Esophagus squamous epithelium (tissue), 5 donors: Measurements from ENCODE around the gene MRPS34. TPM values are rescaled to one million over a fixed set of nuclear protein-coding genes. Genes with fewer than 3 reads are reported as not detected.

Experiments
- DNase-seq: peaks from one replicate; lab custom pipeline; 2025; lab: John Stamatoyannopoulos, UW
- H3K27ac ChIP-seq, 4 donors: fragments of 200-600 bp; sonication (generic); one replicate each; pipeline ENCODE4 v1.5.1; 2016 to 2019; ENCODE audit warnings: mild to moderate bottlenecking in 1 of 4
- H3K27me3 ChIP-seq, 4 donors: fragments of 200-600 bp; sonication (generic); 1 replicate in 3 of 4; 2 replicates in 1 of 4; pipeline versions ENCODE4 v1.5.1 to v1.6.0; 2017 to 2021; ENCODE audit warnings: antibody characterized with exemption in 1 of 4
- H3K36me3 ChIP-seq, 3 donors: fragments of 200-600 bp; sonication (generic); one replicate each; pipeline ENCODE4 v1.5.1; 2016 to 2019
- H3K4me1 ChIP-seq, 3 donors: fragments of 200-600 bp; sonication (generic); one replicate each; pipeline ENCODE4 v1.5.1; 2017 to 2019
- H3K4me3 ChIP-seq, 4 donors: fragments of 200-600 bp; sonication (generic); 1 replicate in 3 of 4; 2 replicates in 1 of 4; pipeline ENCODE4 v1.5.1; 2016 to 2019; ENCODE audit warnings: mild to moderate bottlenecking in 2 of 4, moderate library complexity in 1 of 4
- H3K9me3 ChIP-seq, 3 donors: fragments of 200-600 bp; sonication (generic); one replicate each; pipeline ENCODE4 v1.5.1; 2016 to 2019
- CTCF ChIP-seq, 6 experiments: fragments of 450-650 bp in 4 of 6; fragments of 200-600 bp in 2 of 6; sonication (generic) in 2 of 6; IDR thresholded peaks; one replicate each; pipeline ENCODE4 v1.5.1; 2016 to 2019; ENCODE audit warnings: antibody characterized with exemption in 6 of 6, mild to moderate bottlenecking in 4 of 6, moderate library complexity in 4 of 6
- POLR2A ChIP-seq, 4 donors: fragments of 450-650 bp; IDR thresholded peaks; one replicate each; pipeline ENCODE4 v1.6.1; 2017; ENCODE audit warnings: antibody characterized with exemption in 4 of 4, mild to moderate bottlenecking in 4 of 4, moderate library complexity in 3 of 4
- WGBS, 2 donors: methylation state at CpG; one replicate each; pipeline ENCODE4 v1.1.5; 2018; 5-methylcytosine and 5-hydroxymethylcytosine counted together
- intact Hi-C: fragments of 100-400 bp; cut with DNase I; formaldehyde crosslinking; loops from one replicate; pipeline ENCODE4 v1.15.0; 2022
- total RNA-seq, 4 donors: library from RNA; depleted of rRNA; stranded (reverse); fragments of >200 nt; gene quantifications; one replicate each; pipeline ENCODE4 v1.1.0, GENCODE V29; 2016
- donor health status: DM: yes; HTN: yes; CAD: no.

The MRPS34 gene
- total RNA-seq, 4 donors from 2014 or later, result 89.5 to 158 (median 114) TPM

- Histone ChIP-seq H3K27me3 (no peaks in the 10 kb centered on the region), H3K36me3 (peaks cover 37 to 82% (median 38%) of the 10 kb centered on the region in 3 donors), H3K27ac (no peak overlapping the region), H3K9me3 (no peaks in the 10 kb centered on the region), H3K4me1 (no peaks in the 10 kb centered on the region), H3K4me3 (no peak overlapping the region)
- TF ChIP-seq POLR2A (IDR thresholded peaks at IDR 0.05) (no peak), CTCF (IDR thresholded peaks at IDR 0.05) (no peak)
- DNase-seq, result no peak
- 71% methylated on average over 7 of the region's 14 CpGs; no CpG with 5 or more reads in 1 of the 2 donors for WGBS, 2 donors
- intact Hi-C loops, result no loop called here
Observed at GRCh38 chr16:1732071-1732470, 40.9 kb downstream of the MRPS34 start.

- Histone ChIP-seq H3K27me3 (no peaks in the 10 kb centered on the region), H3K4me3 (no peak overlapping the region), H3K27ac (no peak overlapping the region), H3K4me1 (no peaks in the 10 kb centered on the region), H3K9me3 (no peaks in the 10 kb centered on the region), H3K36me3 (peaks cover 38 to 87% (median 42%) of the 10 kb centered on the region in 3 donors)
- no peak for DNase-seq
- TF ChIP-seq CTCF (IDR thresholded peaks at IDR 0.05) (no peak), POLR2A (IDR thresholded peaks at IDR 0.05) (no peak)
- 68 to 79% methylated on average over 4 of the region's 7 CpGs for WGBS, 2 donors
- intact Hi-C loops, result no loop called here
Observed at GRCh38 chr16:1731603-1732002, 41.3 kb downstream of the MRPS34 start.

GRCh38 chr16:1731073-1731472, 41.9 kb downstream of the MRPS34 start:
- Histone ChIP-seq H3K27ac (no peak overlapping the region), H3K9me3 (no peaks in the 10 kb centered on the region), H3K4me1 (no peaks in the 10 kb centered on the region), H3K4me3 (no peak overlapping the region), H3K36me3 (peaks cover 38 to 92% (median 47%) of the 10 kb centered on the region in 3 donors), H3K27me3 (no peaks in the 10 kb centered on the region)
- 88% methylated on average over 5 to 6 of the region's 7 CpGs for WGBS, 2 donors
- intact Hi-C loops, result no loop called here
- TF ChIP-seq POLR2A (IDR thresholded peaks at IDR 0.05), result no peak
- no peak for DNase-seq

- WGBS, 2 donors, result 80 to 94% methylated on average over 3 to 34 of the region's 35 CpGs
- intact Hi-C loops, result no loop called here
- H3K36me3 ChIP-seq, result peaks cover 36 to 100% (median 50%) of the 10 kb centered on the region in 3 donors
- TF ChIP-seq CTCF (IDR thresholded peaks at IDR 0.05) (no peak), POLR2A (IDR thresholded peaks at IDR 0.05) (no peak)
- no peak for DNase-seq
- no peaks in the 10 kb centered on the region for H3K4me1 ChIP-seq
- H3K27me3 ChIP-seq, result no peaks in the 10 kb centered on the region
- H3K27ac ChIP-seq, result no peak overlapping the region
- no peaks in the 10 kb centered on the region for H3K9me3 ChIP-seq
- H3K4me3 ChIP-seq, result no peak overlapping the region
Observed at GRCh38 chr16:1729445-1729844, 43.5 kb downstream of the MRPS34 start.

- TF ChIP-seq CTCF (IDR thresholded peaks at IDR 0.05), result no peak
- no peak for TF ChIP-seq POLR2A (IDR thresholded peaks at IDR 0.05)
- DNase-seq, result no peak
- intact Hi-C loops, result no loop called here
- H3K4me3 ChIP-seq, result no peak overlapping the region
- H3K36me3 ChIP-seq, result peaks cover 32 to 100% (median 46%) of the 10 kb centered on the region in 3 donors
- H3K27ac ChIP-seq, result no peak overlapping the region
- no peaks in the 10 kb centered on the region for H3K27me3 ChIP-seq
- 95% methylated on average over 13 of the region's 18 CpGs; no CpG with 5 or more reads in 1 of the 2 donors for WGBS, 2 donors
- peaks cover 0 to 2% (median 0%) of the 10 kb centered on the region in 3 donors for H3K4me1 ChIP-seq
- no peaks in the 10 kb centered on the region for H3K9me3 ChIP-seq
Observed at GRCh38 chr16:1729026-1729425, 43.9 kb downstream of the MRPS34 start.
